SU-DHL-6 (cell line): ENCODE measurements around the gene SMAD6.

Experiments
- CTCF ChIP-seq: fragments of 200-600 bp; sonication (generic); IDR thresholded peaks from one replicate; pipeline ENCODE4 v1.5.1; 2017; ENCODE audit warnings: antibody characterized with exemption, mild to moderate bottlenecking, low read length, moderate library complexity; ENCODE audit not compliant: insufficient read depth, poor library complexity, severe bottlenecking
- EZH2phosphoT487 ChIP-seq: fragments of 200-600 bp; sonication (generic), shearing (Covaris generic); conservative IDR thresholded peaks from 2 replicates; pipeline ENCODE4 v1.6.1; 2018; ENCODE audit warnings: mild to moderate bottlenecking, antibody characterized with exemption, low read length, moderate library complexity, mixed read lengths

- TF ChIP-seq CTCF (no peak), EZH2phosphoT487 (no peak)
Measured at GRCh38 chr15:66718220-66718988, 16.4 kb downstream of the SMAD6 start.
